KMS-11 (cell line): ENCODE measurements around the gene NAB1.

ENCODE experiments used
- H2AFZ ChIP-seq: fragments of 200-600 bp; sonication (generic); 2 replicates; pipeline ENCODE4 v1.6.1; 2016; ENCODE audit warnings: antibody characterized with exemption, mixed run types, low read depth
- H3K27ac ChIP-seq: fragments of 200-600 bp; sonication (generic); 2 replicates; pipeline ENCODE4 v1.6.1; 2016; ENCODE audit warnings: mild to moderate bottlenecking, mixed run types
- H3K27me3 ChIP-seq: fragments of 200-600 bp; sonication (generic); 2 replicates; pipeline ENCODE4 v1.6.1; 2017; ENCODE audit warnings: mild to moderate bottlenecking, low read depth, mixed run types, moderate library complexity; ENCODE audit not compliant: insufficient read depth
- H3K36me3 ChIP-seq: fragments of 200-600 bp; sonication (generic); 2 replicates; pipeline ENCODE4 v1.6.1; 2017; ENCODE audit warnings: mild to moderate bottlenecking, mixed run types; ENCODE audit not compliant: insufficient read depth
- H3K4me1 ChIP-seq: fragments of 200-600 bp; sonication (generic); 2 replicates; pipeline ENCODE4 v1.6.1; 2016; ENCODE audit warnings: mild to moderate bottlenecking, low read depth, mixed run types; ENCODE audit not compliant: poor library complexity, severe bottlenecking
- H3K4me2 ChIP-seq: fragments of 200-600 bp; sonication (generic); 2 replicates; pipeline ENCODE4 v1.7.0; 2016; ENCODE audit warnings: mild to moderate bottlenecking, mixed run types
- H3K4me3 ChIP-seq: fragments of 200-600 bp; sonication (generic); IDR thresholded peaks from 2 replicates; pipeline ENCODE4 v1.6.1; 2017; ENCODE audit warnings: low read depth, low read length, mixed read lengths; ENCODE audit not compliant: insufficient read depth
- H3K79me2 ChIP-seq: fragments of 200-600 bp; sonication (generic); 2 replicates; pipeline ENCODE4 v1.6.1; 2016; ENCODE audit warnings: low read depth, mixed run types; ENCODE audit not compliant: insufficient read depth
- H3K9ac ChIP-seq: fragments of 200-600 bp; sonication (generic); 2 replicates; pipeline ENCODE4 v1.6.1; 2016; ENCODE audit warnings: mild to moderate bottlenecking, mixed run types
- H4K20me1 ChIP-seq: fragments of 200-600 bp; sonication (generic); 2 replicates; pipeline ENCODE4 v1.6.1; 2016; ENCODE audit warnings: mild to moderate bottlenecking, mixed run types; ENCODE audit not compliant: insufficient read depth
- TF ChIP-seq, protein P1 (sequence below): fragments of 200-600 bp; sonication (generic); conservative IDR thresholded peaks from 2 replicates; pipeline ENCODE4 v1.6.1; 2017; ENCODE audit warnings: low read depth, mild to moderate bottlenecking, antibody characterized with exemption, low read length, moderate library complexity, mixed read lengths

The NAB1 gene

DNA sequence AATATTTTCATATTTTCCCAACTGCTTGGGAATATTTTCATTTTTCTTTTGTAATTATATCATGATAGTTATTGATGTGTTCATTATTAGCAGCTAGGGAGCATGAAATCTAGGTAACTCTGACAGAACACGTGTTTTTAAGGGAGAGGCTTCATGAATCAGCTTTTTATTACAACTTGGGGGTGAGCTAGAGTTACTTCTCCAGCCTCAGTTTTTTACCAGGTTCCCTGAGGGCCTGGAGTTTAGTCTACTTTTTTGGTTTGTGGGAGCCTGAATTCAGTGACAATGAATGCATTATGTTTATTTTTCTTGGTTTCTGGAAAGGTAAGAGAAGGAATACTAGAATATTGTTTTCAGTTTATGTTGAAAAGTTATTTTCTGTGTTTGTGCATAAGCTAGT lies 18.0 kb downstream of the NAB1 start:
- H4K20me1 ChIP-seq: no peaks in the 10 kb centered on the region
- H3K4me1 ChIP-seq: peaks cover 15% of the 10 kb centered on the region
- H3K79me2 ChIP-seq: no peaks in the 10 kb centered on the region
- TF ChIP-seq, protein P1, sequence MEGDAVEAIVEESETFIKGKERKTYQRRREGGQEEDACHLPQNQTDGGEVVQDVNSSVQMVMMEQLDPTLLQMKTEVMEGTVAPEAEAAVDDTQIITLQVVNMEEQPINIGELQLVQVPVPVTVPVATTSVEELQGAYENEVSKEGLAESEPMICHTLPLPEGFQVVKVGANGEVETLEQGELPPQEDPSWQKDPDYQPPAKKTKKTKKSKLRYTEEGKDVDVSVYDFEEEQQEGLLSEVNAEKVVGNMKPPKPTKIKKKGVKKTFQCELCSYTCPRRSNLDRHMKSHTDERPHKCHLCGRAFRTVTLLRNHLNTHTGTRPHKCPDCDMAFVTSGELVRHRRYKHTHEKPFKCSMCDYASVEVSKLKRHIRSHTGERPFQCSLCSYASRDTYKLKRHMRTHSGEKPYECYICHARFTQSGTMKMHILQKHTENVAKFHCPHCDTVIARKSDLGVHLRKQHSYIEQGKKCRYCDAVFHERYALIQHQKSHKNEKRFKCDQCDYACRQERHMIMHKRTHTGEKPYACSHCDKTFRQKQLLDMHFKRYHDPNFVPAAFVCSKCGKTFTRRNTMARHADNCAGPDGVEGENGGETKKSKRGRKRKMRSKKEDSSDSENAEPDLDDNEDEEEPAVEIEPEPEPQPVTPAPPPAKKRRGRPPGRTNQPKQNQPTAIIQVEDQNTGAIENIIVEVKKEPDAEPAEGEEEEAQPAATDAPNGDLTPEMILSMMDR: no peak
- no peak overlapping the region for H2AFZ ChIP-seq
- no peak overlapping the region for H3K4me3 ChIP-seq
- no peaks in the 10 kb centered on the region for H3K36me3 ChIP-seq
- H3K9ac ChIP-seq: no peak overlapping the region
- no peak overlapping the region for H3K27ac ChIP-seq
- H3K27me3 ChIP-seq: no peaks in the 10 kb centered on the region
- no peak overlapping the region for H3K4me2 ChIP-seq

DNA sequence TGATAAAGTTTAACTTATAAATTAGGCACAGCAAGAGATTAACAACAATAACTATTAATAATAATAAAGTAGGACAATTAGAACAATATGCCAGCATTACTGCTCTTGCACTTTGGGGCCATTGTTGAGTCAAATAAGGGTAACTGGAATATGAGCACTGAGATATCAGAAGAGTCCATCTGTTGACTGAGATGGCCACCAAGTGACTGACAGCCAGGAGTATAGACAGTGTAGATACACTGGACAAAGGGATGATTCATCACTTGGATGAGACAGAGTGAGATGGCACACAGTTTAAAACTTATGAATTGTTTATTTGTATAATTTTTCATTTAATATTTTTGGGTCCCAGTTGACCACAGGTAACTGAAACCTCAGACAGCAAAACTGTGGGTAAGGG lies 20.0 kb downstream of the NAB1 start:
- no peaks in the 10 kb centered on the region for H3K79me2 ChIP-seq
- H3K9ac ChIP-seq: no peak overlapping the region
- no peaks in the 10 kb centered on the region for H3K27me3 ChIP-seq
- no peaks in the 10 kb centered on the region for H3K36me3 ChIP-seq
- no peak overlapping the region; the same call in 1 of the 2 replicates for H3K4me2 ChIP-seq
- H3K27ac ChIP-seq: no peak overlapping the region
- TF ChIP-seq, protein P1: no peak
- H3K4me3 ChIP-seq: no peak overlapping the region
- no peak overlapping the region for H2AFZ ChIP-seq
- H4K20me1 ChIP-seq: no peaks in the 10 kb centered on the region
- H3K4me1 ChIP-seq: peaks cover 20% of the 10 kb centered on the region

DNA sequence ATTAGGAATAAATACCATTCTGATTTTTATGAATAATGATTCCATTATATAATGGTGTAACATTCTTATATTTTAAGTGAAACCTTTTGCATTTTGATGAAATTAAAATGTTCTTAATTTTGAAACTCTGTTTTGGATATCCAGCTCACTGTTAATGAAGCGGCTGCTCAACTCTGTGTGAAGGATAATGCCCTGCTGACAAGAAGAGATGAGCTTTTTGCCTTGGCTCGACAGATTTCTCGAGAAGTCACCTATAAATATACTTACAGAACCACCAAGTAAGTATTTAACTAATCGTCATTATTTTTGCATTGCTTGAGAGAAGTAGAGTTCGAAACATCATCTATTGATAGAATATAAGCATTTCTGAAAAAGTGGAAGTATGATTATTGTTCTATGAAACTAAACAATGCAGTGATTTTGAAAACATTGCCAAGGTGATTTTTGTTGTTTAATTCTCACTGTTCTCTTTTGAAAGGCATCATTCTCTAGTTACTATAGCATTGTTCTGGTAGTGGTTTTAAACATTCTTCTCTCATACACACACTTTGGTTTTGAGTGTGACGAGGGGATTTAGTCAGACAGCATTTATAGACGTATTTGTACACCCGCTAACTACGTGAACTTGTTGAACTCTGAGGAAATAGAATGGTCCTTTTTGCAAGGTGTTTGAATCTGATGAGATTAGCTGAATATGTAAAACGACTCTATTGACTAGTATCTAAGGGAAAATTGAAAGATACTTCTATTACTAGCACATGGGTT lies 21.5 kb downstream of the NAB1 start:
- Histone ChIP-seq H2AFZ (no peak overlapping the region), H3K4me3 (no peak overlapping the region), H3K36me3 (no peaks in the 10 kb centered on the region), H3K27me3 (no peaks in the 10 kb centered on the region), H3K9ac (no peak overlapping the region), H3K27ac (no peak overlapping the region), H3K4me1 (peaks cover 34% of the 10 kb centered on the region), H3K79me2 (no peaks in the 10 kb centered on the region), H4K20me1 (no peaks in the 10 kb centered on the region), H3K4me2 (no peak overlapping the region)
- TF ChIP-seq, protein P1: no peak

DNA sequence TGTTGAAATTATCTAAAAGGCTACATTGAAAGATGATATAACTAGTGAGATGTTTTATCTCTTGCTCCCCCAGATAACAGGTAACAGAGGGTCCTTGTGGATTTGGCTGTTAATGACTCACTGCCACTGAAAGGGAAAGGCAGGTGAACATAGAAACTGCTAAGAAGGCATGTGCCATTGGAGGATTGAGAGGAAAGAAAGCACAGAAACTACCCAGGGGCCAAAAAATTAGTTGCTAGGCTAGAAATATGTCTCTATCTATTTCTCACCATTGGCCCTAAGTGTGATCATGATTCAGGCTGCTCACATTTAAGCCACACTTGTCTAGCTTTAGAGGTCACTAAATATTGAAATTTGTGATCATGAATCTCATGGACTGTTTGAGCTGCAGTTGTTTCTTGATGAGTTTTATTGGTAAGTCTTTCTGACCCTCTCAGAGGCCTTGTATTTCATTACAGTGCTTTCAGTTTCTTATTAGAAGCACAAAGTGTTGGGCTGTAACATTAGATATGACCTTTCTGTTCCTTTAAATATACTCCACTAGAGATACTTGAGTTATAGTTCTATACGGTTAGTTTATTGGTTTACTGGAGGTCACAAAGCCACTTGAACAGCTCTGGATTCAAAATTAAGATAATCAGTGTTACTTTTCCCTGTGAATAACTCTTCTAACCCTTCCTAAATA lies 26.2 kb downstream of the NAB1 start:
- no peaks in the 10 kb centered on the region for H4K20me1 ChIP-seq
- no peak overlapping the region for H3K4me3 ChIP-seq
- H3K27me3 ChIP-seq: no peaks in the 10 kb centered on the region
- H3K27ac ChIP-seq: peak overlapping the region; percentile 7; the same call in 1 of the 2 replicates
- H3K4me2 ChIP-seq: peak overlapping the region; percentile 53
- H3K36me3 ChIP-seq: no peaks in the 10 kb centered on the region
- H3K9ac ChIP-seq: no peak overlapping the region
- peaks cover 28% of the 10 kb centered on the region for H3K4me1 ChIP-seq
- TF ChIP-seq, protein P1: no peak
- H2AFZ ChIP-seq: no peak overlapping the region
- no peaks in the 10 kb centered on the region for H3K79me2 ChIP-seq
